H9 (cell line): Measurements from ENCODE around the gene EBLN2. TPM values are rescaled to one million over a fixed set of nuclear protein-coding genes. Genes with fewer than 3 reads are reported as not detected.

Experiments
- DNase-seq: peaks from one replicate; pipeline ENCODE4 v3.0.0-alpha.2; 2017
- H2AFZ ChIP-seq: one replicate; pipeline ENCODE4 v1.6.1; 2013; ENCODE audit warnings: mild to moderate bottlenecking, low read length, control low read depth, moderate library complexity
- H2AK5ac ChIP-seq: 2 replicates; pipeline ENCODE4 v1.6.1; 2013; ENCODE audit warnings: low read length, control low read depth, mixed read lengths; ENCODE audit not compliant: insufficient read length
- H2BK120ac ChIP-seq: one replicate; pipeline ENCODE4 v1.6.1; 2013; ENCODE audit warnings: low read depth, mild to moderate bottlenecking, low read length, control low read depth, inconsistent platforms; ENCODE audit not compliant: poor library complexity, severe bottlenecking
- H2BK12ac ChIP-seq: 2 replicates; pipeline ENCODE4 v1.6.1; 2013; ENCODE audit warnings: low read length, control low read depth, mixed read lengths, low read depth; ENCODE audit not compliant: insufficient read length
- H2BK15ac ChIP-seq: 2 replicates; pipeline ENCODE4 v1.6.1; 2013; ENCODE audit warnings: low read depth, low read length, control low read depth
- H2BK20ac ChIP-seq: one replicate; pipeline ENCODE4 v1.6.1; 2013; ENCODE audit warnings: low read depth, mild to moderate bottlenecking, low read length, control low read depth, inconsistent platforms; ENCODE audit not compliant: poor library complexity, severe bottlenecking
- H2BK5ac ChIP-seq: 2 replicates; pipeline ENCODE4 v1.6.1; 2013; ENCODE audit warnings: low read length, control low read depth, mixed read lengths; ENCODE audit not compliant: insufficient read length
- H3K14ac ChIP-seq: 2 replicates; pipeline ENCODE4 v1.6.1; 2013; ENCODE audit warnings: low read length, control low read depth; ENCODE audit not compliant: insufficient read depth
- H3K18ac ChIP-seq: 2 replicates; pipeline ENCODE4 v1.6.1; 2013; ENCODE audit warnings: low read depth, mild to moderate bottlenecking, mixed read lengths, low read length, control low read depth; ENCODE audit not compliant: insufficient read length
- H3K23ac ChIP-seq: 2 replicates; pipeline ENCODE4 v1.6.1; 2013; ENCODE audit warnings: low read length, control low read depth, mixed read lengths, low read depth; ENCODE audit not compliant: insufficient read length
- H3K23me2 ChIP-seq: 2 replicates; pipeline ENCODE4 v1.6.1; 2013; ENCODE audit warnings: low read depth, mild to moderate bottlenecking, mixed read lengths, low read length, control low read depth; ENCODE audit not compliant: insufficient read length, poor library complexity, severe bottlenecking
- H3K27ac ChIP-seq: 2 replicates; pipeline ENCODE4 v1.5.1; 2013; ENCODE audit warnings: low read length, control low read depth, mixed read lengths, low read depth; ENCODE audit not compliant: insufficient read length
- H3K27me3 ChIP-seq: 2 replicates; pipeline ENCODE4 v1.6.1; 2013; ENCODE audit warnings: low read length, control low read depth, inconsistent platforms; ENCODE audit not compliant: insufficient read depth
- H3K4ac ChIP-seq: 2 replicates; pipeline ENCODE4 v1.6.1; 2013; ENCODE audit warnings: low read depth, mild to moderate bottlenecking, control low read depth, inconsistent platforms, low read length, moderate library complexity
- H3K4me1 ChIP-seq: 2 replicates; pipeline ENCODE4 v1.6.1; 2013; ENCODE audit warnings: low read length, control low read depth, inconsistent platforms; ENCODE audit not compliant: insufficient read depth
- H3K4me2 ChIP-seq: 2 replicates; pipeline ENCODE4 v1.6.1; 2013; ENCODE audit warnings: low read length, control low read depth, mixed read lengths; ENCODE audit not compliant: insufficient read length, insufficient read depth
- H3K56ac ChIP-seq: 2 replicates; pipeline ENCODE4 v1.6.1; 2013; ENCODE audit warnings: low read depth, mild to moderate bottlenecking, mixed read lengths, low read length, control low read depth; ENCODE audit not compliant: insufficient read length
- H3K79me1 ChIP-seq: 2 replicates; pipeline ENCODE4 v1.6.1; 2013; ENCODE audit warnings: low read depth, mild to moderate bottlenecking, moderate library complexity, low read length, control low read depth, inconsistent platforms; ENCODE audit not compliant: insufficient read depth, poor library complexity, severe bottlenecking
- H3K79me2 ChIP-seq: 2 replicates; pipeline ENCODE4 v1.6.1; 2013; ENCODE audit warnings: low read length, control low read depth, inconsistent platforms; ENCODE audit not compliant: insufficient read depth
- H3K9ac ChIP-seq: 2 replicates; pipeline ENCODE4 v1.6.1; 2013; ENCODE audit warnings: low read length, control low read depth, mixed read lengths; ENCODE audit not compliant: insufficient read length; ENCODE audit errors: extremely low read depth
- H3K9me3 ChIP-seq: one replicate; pipeline ENCODE4 v1.6.1; 2013; ENCODE audit warnings: low read depth, low read length, inconsistent platforms; ENCODE audit not compliant: control insufficient read depth
- H3T11ph ChIP-seq: one replicate; pipeline ENCODE4 v1.6.1; 2013; ENCODE audit warnings: mild to moderate bottlenecking, low read length, control low read depth, inconsistent platforms
- H4K20me1 ChIP-seq: one replicate; pipeline ENCODE4 v1.6.1; 2013; ENCODE audit not compliant: control insufficient read depth, insufficient read length, insufficient read depth
- H4K5ac ChIP-seq: 2 replicates; pipeline ENCODE4 v1.6.1; 2013; ENCODE audit warnings: low read depth, mild to moderate bottlenecking, mixed read lengths, low read length, control low read depth; ENCODE audit not compliant: insufficient read length
- H4K8ac ChIP-seq: replicated peaks from 2 replicates; pipeline ENCODE4 v1.6.1; 2013; ENCODE audit warnings: low read length, control low read depth, mixed read lengths, low read depth; ENCODE audit not compliant: insufficient read length
- H4K91ac ChIP-seq: 2 replicates; pipeline ENCODE4 v1.6.1; 2013; ENCODE audit warnings: low read depth, mild to moderate bottlenecking, moderate library complexity, mixed read lengths, low read length, control low read depth; ENCODE audit not compliant: insufficient read length
- H3K27ac Mint-ChIP-seq, 3 experiments: 2 replicates in 2 of 3; 3 replicates in 1 of 3; pipeline ENCODE4 v1.8.0; 2020 to 2021; ENCODE audit warnings: mixed read lengths in 3 of 3, mild to moderate bottlenecking in 1 of 3, moderate library complexity in 1 of 3
- H3K27me3 Mint-ChIP-seq: 2 replicates; pipeline ENCODE4 v1.8.0; 2021; ENCODE audit warnings: low read depth, mild to moderate bottlenecking, moderate library complexity, mixed read lengths
- H3K36me3 Mint-ChIP-seq, 3 experiments: 2 replicates in 2 of 3; 3 replicates in 1 of 3; pipeline ENCODE4 v1.8.0; 2020 to 2021; ENCODE audit warnings: low read depth in 3 of 3, mixed read lengths in 3 of 3; ENCODE audit not compliant: insufficient read depth in 1 of 3
- H3K4me1 Mint-ChIP-seq, 2 experiments: 2 replicates each; pipeline ENCODE4 v1.8.0; 2020; ENCODE audit warnings: mixed read lengths in 2 of 2
- H3K4me3 Mint-ChIP-seq, 2 experiments: 2 replicates in 1 of 2; 3 replicates in 1 of 2; pipeline ENCODE4 v1.8.0; 2020 to 2021; ENCODE audit warnings: mild to moderate bottlenecking in 2 of 2, mixed read lengths in 2 of 2, moderate library complexity in 1 of 2
- H3K9me3 Mint-ChIP-seq, 2 experiments: 2 replicates in 1 of 2; 3 replicates in 1 of 2; pipeline ENCODE4 v1.8.0; 2020; ENCODE audit warnings: mild to moderate bottlenecking in 2 of 2, mixed read lengths in 2 of 2, moderate library complexity in 1 of 2
- CTCF ChIP-seq: fragments of 200-600 bp; sonication (generic); conservative IDR thresholded peaks from 3 replicates; pipeline ENCODE4 v1.8.0; 2021; ENCODE audit warnings: antibody characterized with exemption, mild to moderate bottlenecking
- WGBS: extraction: QIAGEN DNeasy Blood & Tissue Kit; methylation state at CpG from one replicate; pipeline ENCODE4 v1.1.7; 2013; ENCODE audit warnings: missing lambda C conversion rate, low lambda C conversion rate, mixed read lengths; ENCODE audit not compliant: insufficient read length; ENCODE audit errors: extremely low coverage; 5-methylcytosine and 5-hydroxymethylcytosine counted together
- total RNA-seq: library from RNA; stranded (reverse); gene quantifications from 2 replicates; pipeline ENCODE4 v1.2.1, GENCODE V29; 2021

Gene EBLN2
- total RNA-seq, 1 experiment from 2014 or later, result 6.1 TPM

- H4K5ac ChIP-seq, result no peak overlapping the region
- H2AK5ac ChIP-seq, result no peak overlapping the region
- H3K23me2 ChIP-seq, result no peaks in the 10 kb centered on the region
- no peaks in the 10 kb centered on the region for H3K79me1 ChIP-seq
- H2BK15ac ChIP-seq, result no peak overlapping the region
- no CpG with 5 or more reads among the region's 1 CpG for WGBS
- TF ChIP-seq CTCF, result no peak
- Mint-ChIP-seq H3K27me3 (peaks cover 3% of the 10 kb centered on the region), H3K9me3 (no peaks in the 10 kb centered on the region; a peak in 1 of 5 replicates), H3K36me3 (peaks cover 0 to 2% (median 0%) of the 10 kb centered on the region in 3 experiments; a peak in 2 of 7 replicates), H3K4me3 (no peak overlapping the region), H3K4me1 (peaks cover 29 to 31% of the 10 kb centered on the region in 2 experiments), H3K27ac (no peak overlapping the region)
- no peak overlapping the region for H3K56ac ChIP-seq
- no peak overlapping the region for H2AFZ ChIP-seq
- no peak overlapping the region for H4K91ac ChIP-seq
- H3K4me1 ChIP-seq, result no peaks in the 10 kb centered on the region
- no peak overlapping the region for H3T11ph ChIP-seq
- H3K27ac ChIP-seq, result no peak overlapping the region
- no peak overlapping the region for H3K14ac ChIP-seq
- H3K9me3 ChIP-seq, result no peaks in the 10 kb centered on the region
- H3K27me3 ChIP-seq, result no peaks in the 10 kb centered on the region
- no peak overlapping the region for H3K9ac ChIP-seq
- H4K8ac ChIP-seq, result no peak overlapping the region
- H3K4me2 ChIP-seq, result no peak overlapping the region
- no peaks in the 10 kb centered on the region for H3K79me2 ChIP-seq
- H2BK5ac ChIP-seq, result no peak overlapping the region
- no peak for DNase-seq
- H2BK12ac ChIP-seq, result no peak overlapping the region
- no peaks in the 10 kb centered on the region for H4K20me1 ChIP-seq
- no peak overlapping the region for H3K18ac ChIP-seq
- H2BK120ac ChIP-seq, result no peak overlapping the region
- no peak overlapping the region for H2BK20ac ChIP-seq
- no peak overlapping the region for H3K23ac ChIP-seq
- H3K4ac ChIP-seq, result no peak overlapping the region
Measured at GRCh38 chr3:73098873-73099272, 37.4 kb downstream of the EBLN2 start.
